GM23338 (cell line): ENCODE measurements around the gene DBF4B.

ENCODE experiments used
- CREB1 ChIP-seq: fragments of 250-450 bp; sonication (Bioruptor Pico); IDR thresholded peaks from 2 replicates; pipeline ENCODE4 v1.5.0; 2020; ENCODE audit warnings: low read depth, mild to moderate bottlenecking, moderate library complexity
- EZH2 ChIP-seq: fragments of 200-600 bp; sonication (generic); IDR thresholded peaks from one replicate; pipeline ENCODE4 v1.8.0; 2017; ENCODE audit warnings: antibody characterized with exemption, mild to moderate bottlenecking, low read depth; ENCODE audit not compliant: unreplicated experiment
- EZH2phosphoT487 ChIP-seq: fragments of 200-600 bp; sonication (generic); IDR thresholded peaks from one replicate; pipeline ENCODE4 v1.8.1; 2018; ENCODE audit warnings: antibody characterized with exemption; ENCODE audit not compliant: unreplicated experiment
- JUNB ChIP-seq: IDR thresholded peaks from one replicate; pipeline ENCODE4 v1.6.1; 2016; ENCODE audit warnings: antibody characterized with exemption; ENCODE audit not compliant: unreplicated experiment
- NANOG ChIP-seq: IDR thresholded peaks from 2 replicates; pipeline ENCODE4 v1.6.1; 2016; ENCODE audit warnings: antibody characterized with exemption, borderline replicate concordance
- POLR2AphosphoS5 ChIP-seq: IDR thresholded peaks from 2 replicates; pipeline ENCODE4 v1.6.1; 2016; ENCODE audit warnings: antibody characterized with exemption, low read depth
- REST ChIP-seq: IDR thresholded peaks from one replicate; pipeline ENCODE4 v1.6.1; 2018; ENCODE audit warnings: antibody characterized with exemption; ENCODE audit not compliant: unreplicated experiment
- STAT1 ChIP-seq: IDR thresholded peaks from one replicate; pipeline ENCODE4 v1.6.1; 2016; ENCODE audit warnings: antibody characterized with exemption; ENCODE audit not compliant: unreplicated experiment
- ZNF114 ChIP-seq: fragments of 250-450 bp; sonication (Bioruptor Pico); IDR thresholded peaks from 2 replicates; pipeline ENCODE4 v1.5.0; 2020; ENCODE audit warnings: mild to moderate bottlenecking, moderate library complexity
- ZNF331 ChIP-seq: fragments of 250-450 bp; sonication (Bioruptor Pico); IDR thresholded peaks from 2 replicates; pipeline ENCODE4 v1.5.0; 2020; ENCODE audit warnings: low read depth, mild to moderate bottlenecking, moderate library complexity
- TF ChIP-seq, protein P1 (sequence below), 2 experiments: fragments of 200-600 bp in 1 of 2; sonication (generic) in 1 of 2; conservative IDR thresholded peaks; 2 replicates each; pipeline versions ENCODE4 v1.5.1 to v1.6.1; 2016 to 2017; ENCODE audit warnings: antibody characterized with exemption in 2 of 2, low read depth in 2 of 2, mild to moderate bottlenecking in 2 of 2, moderate library complexity in 1 of 2
- TF ChIP-seq, protein P2 (sequence below): IDR thresholded peaks from 2 replicates; pipeline ENCODE4 v1.6.1; 2016; ENCODE audit warnings: antibody characterized with exemption

GRCh38 chr17:44749076-44749979 lies 40.9 kb downstream of the DBF4B start:
- TF ChIP-seq, protein P1, sequence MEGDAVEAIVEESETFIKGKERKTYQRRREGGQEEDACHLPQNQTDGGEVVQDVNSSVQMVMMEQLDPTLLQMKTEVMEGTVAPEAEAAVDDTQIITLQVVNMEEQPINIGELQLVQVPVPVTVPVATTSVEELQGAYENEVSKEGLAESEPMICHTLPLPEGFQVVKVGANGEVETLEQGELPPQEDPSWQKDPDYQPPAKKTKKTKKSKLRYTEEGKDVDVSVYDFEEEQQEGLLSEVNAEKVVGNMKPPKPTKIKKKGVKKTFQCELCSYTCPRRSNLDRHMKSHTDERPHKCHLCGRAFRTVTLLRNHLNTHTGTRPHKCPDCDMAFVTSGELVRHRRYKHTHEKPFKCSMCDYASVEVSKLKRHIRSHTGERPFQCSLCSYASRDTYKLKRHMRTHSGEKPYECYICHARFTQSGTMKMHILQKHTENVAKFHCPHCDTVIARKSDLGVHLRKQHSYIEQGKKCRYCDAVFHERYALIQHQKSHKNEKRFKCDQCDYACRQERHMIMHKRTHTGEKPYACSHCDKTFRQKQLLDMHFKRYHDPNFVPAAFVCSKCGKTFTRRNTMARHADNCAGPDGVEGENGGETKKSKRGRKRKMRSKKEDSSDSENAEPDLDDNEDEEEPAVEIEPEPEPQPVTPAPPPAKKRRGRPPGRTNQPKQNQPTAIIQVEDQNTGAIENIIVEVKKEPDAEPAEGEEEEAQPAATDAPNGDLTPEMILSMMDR (conservative IDR thresholded peaks at IDR 0.05; ENCODE audit: low read depth in 2 of 2), result no peak
- no peak for TF ChIP-seq ZNF114 (CRISPR knock-in tag)
- TF ChIP-seq POLR2AphosphoS5, result no peak
- no peak for TF ChIP-seq NANOG
- TF ChIP-seq, protein P2, sequence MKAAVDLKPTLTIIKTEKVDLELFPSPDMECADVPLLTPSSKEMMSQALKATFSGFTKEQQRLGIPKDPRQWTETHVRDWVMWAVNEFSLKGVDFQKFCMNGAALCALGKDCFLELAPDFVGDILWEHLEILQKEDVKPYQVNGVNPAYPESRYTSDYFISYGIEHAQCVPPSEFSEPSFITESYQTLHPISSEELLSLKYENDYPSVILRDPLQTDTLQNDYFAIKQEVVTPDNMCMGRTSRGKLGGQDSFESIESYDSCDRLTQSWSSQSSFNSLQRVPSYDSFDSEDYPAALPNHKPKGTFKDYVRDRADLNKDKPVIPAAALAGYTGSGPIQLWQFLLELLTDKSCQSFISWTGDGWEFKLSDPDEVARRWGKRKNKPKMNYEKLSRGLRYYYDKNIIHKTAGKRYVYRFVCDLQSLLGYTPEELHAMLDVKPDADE, result no peak
- TF ChIP-seq REST, result no peak
- TF ChIP-seq EZH2phosphoT487, result no peak
- TF ChIP-seq EZH2, result no peak
- no peak for TF ChIP-seq ZNF331 (CRISPR knock-in tag)
- TF ChIP-seq STAT1, result no peak
- no peak for TF ChIP-seq CREB1 (CRISPR knock-in tag)
- no peak for TF ChIP-seq JUNB
